GF-D8 (cell line): Measurements from ENCODE around the gene ATP6V0A1.

Source experiments
- DNase-seq: peaks from one replicate; lab custom pipeline; 2025; lab: John Stamatoyannopoulos, UW

Gene ATP6V0A1

DNA sequence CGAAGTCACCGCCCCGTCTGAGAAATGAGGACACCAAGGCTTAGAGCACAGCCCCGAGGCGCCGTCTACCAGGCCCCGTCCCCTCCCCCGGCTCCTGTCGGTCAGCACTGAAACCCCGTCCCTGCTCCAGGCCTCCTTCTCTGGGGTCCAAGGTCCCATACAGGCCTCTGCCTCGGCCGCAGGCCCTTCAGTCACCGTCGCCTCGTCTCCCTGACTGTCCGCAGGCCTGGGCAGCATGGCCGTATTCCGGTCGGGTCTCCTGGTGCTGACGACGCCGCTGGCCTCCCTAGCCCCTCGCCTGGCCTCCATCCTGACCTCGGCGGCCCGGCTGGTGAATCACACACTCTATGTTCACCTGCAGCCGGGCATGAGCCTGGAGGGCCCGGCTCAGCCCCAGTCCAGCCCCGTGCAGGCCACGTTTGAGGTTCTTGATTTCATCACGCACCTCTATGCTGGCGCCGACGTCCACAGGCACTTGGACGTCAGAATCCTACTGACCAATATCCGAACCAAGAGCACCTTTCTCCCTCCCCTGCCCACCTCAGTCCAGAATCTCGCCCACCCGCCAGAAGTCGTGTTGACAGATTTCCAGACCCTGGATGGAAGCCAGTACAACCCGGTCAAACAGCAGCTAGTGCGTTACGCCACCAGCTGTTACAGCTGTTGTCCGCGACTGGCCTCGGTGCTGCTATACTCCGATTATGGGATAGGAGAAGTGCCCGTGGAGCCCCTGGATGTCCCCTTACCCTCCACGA is 103.9 kb downstream of the ATP6V0A1 start:
- no peak for DNase-seq

DNA sequence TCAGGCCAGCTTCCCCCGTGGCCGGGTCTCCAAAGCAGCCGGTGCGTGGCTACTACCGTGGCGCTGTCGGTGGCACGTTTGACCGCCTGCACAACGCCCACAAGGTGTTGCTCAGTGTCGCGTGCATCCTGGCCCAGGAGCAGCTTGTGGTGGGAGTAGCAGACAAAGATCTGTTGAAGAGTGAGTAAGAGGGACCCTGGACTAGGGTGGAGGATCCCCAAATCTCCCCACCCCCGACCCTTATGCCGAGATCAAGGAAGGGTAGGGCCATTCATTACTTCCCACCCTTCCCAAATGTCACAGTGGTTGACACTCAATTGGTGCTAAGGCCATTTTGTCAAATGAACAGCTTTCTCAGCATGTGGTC is 104.4 kb downstream of the ATP6V0A1 start:
- no peak for DNase-seq

DNA sequence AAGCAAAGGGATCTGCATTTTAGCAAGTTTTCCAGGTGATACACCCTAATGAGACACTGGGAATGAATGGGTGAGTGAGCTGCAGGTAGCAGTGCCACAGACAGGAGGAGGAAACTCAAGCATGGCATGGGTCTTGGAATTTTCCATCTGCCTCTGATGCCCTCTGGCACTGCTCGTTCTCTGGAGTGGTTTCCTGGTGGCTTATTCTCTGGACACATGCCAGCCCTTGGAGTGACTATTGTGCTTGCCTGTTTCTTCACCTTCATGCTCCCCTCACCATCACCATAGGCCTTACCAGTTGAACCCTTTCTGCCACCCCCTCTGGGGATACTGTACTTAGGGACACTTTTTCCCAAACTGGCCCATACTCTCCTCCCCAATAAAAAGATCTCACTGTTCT is 104.9 kb downstream of the ATP6V0A1 start:
- no peak for DNase-seq

DNA sequence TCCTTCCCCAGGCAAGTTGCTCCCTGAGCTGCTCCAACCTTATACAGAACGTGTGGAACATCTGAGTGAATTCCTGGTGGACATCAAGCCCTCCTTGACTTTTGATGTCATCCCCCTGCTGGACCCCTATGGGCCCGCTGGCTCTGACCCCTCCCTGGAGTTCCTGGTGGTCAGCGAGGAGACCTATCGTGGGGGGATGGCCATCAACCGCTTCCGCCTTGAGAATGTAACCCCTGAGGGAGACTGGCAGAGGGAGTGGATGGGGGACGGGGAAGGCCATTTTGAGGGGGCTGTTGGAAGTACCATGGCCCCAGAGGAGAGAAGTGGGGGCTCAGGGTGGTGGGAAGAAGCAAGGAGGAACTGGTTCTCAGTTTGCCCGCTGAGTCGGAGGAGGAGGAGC is 105.3 kb downstream of the ATP6V0A1 start:
- DNase-seq: no peak

DNA sequence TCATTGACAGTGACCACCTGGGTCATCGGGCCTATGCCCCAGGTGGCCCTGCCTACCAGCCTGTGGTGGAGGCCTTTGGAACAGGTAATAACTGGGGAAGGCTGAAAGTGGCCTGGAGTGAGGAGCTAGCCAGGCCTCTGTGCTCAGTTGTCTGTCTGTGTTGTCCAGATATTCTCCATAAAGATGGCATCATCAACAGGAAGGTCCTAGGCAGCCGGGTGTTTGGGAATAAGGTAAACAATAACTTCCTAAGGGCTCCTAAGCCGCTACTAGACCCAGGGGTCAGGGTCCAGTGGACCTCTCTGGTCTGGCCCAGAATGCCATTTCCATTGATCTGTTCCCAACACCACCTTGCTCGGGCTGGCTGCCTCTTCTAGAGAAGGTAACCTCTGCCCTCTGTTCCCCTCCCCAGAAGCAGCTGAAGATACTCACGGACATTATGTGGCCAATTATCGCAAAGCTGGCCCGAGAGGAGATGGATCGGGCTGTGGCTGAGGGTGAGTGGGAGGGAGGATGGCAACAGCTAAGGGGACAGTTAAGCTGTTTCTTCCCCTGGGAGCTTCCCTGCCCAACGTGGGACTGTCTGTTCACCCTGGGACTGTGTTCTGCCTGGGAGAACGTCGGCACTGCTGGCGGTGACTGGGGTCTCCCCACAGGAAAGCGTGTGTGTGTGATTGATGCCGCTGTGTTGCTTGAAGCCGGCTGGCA is 106.3 kb downstream of the ATP6V0A1 start:
- no peak for DNase-seq

DNA sequence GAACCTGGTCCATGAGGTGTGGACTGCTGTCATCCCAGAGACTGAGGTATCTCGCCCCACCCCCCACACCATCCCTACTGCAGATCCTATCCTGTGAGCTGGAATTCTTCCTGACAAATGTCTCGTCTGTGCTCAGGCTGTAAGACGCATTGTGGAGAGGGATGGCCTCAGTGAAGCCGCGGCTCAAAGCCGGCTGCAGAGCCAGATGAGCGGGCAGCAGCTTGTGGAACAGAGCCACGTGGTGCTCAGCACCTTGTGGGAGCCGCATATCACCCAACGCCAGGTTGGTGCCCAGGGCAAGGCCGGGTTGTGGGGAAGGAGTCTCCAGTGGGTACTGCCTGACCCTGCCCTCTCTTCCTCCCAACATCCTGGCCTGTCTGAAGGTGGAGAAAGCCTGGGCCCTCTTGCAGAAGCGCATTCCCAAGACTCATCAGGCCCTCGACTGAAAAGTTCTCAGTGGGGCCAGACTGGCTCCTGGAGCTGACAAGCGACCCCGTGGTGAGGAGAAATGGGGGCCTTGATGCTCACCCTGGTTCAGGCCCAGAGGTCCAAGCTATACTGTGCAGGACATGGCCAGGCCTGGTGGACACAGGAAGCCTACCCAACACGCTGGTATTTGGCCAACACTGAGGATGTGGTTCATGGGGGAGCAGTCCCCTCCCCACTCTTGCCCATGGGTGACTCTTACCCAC is 107.0 kb downstream of the ATP6V0A1 start:
- no peak for DNase-seq

DNA sequence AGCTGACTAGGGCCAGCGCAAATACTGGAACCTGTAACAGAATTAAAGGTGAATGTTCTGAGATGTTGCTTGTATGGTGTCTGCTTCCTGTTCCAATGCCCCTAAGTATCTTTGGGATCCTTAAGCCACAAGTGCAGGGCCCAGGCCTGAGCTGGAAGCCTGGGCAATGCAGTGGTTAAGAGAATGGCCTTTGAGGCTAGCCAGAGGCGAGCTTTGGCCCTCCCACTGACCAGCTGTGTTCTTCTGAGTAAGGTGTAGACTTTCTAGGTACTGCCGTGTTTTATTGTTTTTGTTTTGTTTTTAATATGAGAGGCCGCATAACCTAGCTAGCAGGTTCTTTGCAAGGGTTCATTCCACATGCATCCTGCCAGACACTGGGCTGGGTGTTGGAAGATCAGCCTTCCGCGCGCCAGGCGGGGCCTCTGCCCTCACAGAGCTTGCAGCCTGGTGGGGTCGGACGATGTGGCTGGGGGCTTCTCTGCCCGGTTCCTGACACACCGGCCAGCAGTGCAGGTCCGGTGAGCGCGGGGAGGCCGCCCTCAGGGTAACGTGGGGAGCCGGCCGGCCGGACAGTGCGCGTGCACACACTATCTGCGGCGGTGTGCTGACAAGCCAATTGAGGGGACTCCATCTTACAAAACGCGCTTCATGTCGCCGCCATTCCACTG is 107.7 kb downstream of the ATP6V0A1 start:
- DNase-seq: no peak

DNA sequence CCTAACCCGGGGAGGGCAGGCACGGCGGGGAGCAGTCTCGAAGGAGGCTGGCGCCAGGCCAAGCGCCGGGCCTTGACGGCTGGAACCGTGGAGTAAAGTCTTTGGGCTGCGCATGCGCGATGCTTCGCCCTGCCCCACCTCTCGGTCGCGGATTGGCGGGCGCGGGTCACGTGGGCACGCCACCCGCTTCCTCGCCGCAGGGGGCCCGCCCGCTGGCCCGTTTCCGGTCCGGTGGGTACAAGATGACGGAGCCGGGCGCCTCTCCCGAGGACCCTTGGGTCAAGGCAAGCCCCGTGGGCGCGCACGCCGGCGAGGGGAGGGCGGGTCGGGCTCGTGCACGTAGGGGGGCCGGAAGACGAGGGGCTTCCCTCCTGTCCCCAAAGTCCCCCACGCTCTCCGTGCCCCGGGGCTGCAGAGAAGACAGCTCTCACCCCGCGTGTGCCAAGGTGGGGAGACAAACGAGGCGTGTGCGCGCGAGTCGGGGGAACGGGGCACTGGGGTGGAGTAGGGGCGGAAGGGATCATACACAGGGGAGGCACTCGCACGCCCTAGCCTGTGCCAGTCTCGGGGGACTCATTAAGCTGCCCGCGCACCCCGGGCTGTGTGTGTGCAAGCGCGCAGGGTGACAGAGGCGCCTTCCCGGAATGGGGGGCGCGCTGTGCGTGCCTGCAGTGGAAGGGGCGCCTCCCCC is 108.3 kb downstream of the ATP6V0A1 start, which contains the start of gene MLX:
MLX (plus strand) TSS at position 218 of the 691 bp plus-strand sequence; CDS start at position 243, 25 bp downstream.
- peak; percentile 70 for DNase-seq

DNA sequence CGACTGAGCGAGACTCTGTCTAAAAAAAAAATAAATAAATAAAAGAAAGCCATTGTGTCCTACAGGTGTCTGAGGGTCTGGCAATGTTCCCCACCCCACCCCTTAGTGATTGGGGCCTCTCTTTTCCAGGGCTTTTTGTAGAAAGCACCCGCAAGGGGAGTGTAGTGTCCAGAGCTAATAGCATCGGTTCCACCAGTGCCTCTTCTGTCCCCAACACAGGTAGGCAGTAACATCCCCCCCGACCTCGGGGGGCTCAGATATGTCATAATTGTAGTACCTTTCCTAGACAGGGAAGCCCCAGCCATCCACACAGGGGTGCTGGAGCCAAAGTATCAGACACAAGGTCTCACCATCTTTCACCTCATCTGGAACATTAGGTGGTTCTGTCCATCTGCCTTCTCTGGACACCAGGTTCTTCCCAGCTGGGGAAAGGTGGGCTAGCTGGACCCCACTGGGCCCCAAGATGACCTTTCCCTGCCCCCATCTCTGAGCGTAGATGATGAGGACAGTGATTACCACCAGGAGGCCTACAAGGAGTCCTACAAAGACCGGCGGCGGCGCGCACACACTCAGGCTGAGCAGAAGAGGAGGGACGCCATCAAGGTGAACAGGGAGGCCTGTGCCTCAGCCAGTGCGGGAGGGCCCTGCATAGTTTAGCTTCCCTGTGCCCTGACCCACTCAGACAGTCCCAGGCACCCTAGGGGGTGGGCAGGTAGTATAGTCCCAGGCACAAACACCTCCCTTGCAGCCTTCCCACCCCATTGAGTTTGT is 109.8 kb downstream of the ATP6V0A1 start:
- DNase-seq: no peak

DNA sequence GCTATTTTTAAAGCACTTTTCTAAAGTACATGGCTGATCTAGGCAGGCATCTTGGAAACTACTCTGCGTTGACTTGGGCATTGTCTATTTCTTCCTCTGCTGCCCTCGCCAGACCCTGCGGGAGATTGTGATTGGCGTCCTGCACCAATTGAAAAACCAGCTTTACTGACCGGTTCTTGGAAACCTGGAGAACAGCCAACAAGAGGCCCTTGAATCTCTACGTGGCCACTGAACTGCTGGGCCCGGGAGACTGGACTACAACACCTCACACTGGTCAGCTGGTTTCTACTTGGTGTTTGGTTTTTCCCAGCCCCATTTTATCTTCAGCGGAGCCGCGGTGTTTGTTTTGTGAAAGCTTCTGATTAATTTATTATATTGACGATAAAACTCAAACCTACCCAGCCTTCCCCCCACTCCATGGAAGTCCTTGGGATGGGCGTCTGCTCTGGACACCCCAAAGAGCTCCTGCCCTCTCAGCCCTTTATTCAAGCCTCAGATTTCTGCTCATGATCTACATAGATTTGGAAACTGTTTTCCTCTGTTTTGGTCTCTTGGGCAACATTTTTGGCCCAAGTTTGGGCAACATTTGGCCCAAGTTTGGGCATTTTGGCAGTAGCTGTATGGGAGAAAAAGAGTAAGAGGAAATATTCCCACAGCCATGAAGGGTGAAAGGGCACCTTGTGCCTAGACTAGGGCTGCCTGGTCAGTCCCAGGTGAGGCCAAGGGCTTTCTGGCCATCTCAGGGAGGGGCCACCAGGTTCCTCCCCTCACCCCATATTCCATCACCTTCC is 113.0 kb downstream of the ATP6V0A1 start:
- DNase-seq: no peak
